ENCODE data around the gene HPD.

Gene HPD

DNA sequence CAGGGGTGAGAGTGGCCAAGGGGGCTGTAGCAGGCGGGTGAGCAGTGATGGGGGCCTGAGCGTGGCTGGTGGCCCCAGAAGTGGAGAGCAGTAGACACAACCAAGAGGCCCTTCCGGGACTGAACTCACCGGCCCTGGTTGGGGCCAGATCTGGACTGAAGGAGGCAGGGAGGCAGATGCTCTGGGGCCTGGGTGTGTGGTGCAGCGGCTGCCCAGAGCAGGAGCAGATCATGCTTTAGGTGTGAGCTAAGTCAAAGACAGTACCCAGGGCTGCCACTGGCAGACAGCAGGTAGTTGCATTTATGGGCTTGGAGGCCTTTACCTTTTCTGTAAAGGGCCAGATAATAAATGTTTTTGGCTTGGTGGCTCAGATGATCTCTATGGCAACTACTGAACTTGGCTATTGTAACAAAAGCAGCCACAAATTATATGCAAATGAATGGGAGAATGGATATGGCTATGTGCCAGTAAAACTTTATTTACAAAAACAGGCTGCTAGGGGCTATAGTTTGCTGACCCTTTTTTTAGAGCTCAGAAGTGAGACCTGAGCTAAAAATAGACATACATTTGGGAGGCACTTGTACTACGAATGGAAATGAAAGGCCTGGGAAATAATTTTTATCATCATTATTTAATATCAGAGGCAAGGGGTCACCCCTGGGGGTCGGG, 29.3 kb downstream of the HPD start:
- no peak for DNase-seq (ENCODE audit: low read depth in 4 of 4, low spot score in 1 of 4)

DNA sequence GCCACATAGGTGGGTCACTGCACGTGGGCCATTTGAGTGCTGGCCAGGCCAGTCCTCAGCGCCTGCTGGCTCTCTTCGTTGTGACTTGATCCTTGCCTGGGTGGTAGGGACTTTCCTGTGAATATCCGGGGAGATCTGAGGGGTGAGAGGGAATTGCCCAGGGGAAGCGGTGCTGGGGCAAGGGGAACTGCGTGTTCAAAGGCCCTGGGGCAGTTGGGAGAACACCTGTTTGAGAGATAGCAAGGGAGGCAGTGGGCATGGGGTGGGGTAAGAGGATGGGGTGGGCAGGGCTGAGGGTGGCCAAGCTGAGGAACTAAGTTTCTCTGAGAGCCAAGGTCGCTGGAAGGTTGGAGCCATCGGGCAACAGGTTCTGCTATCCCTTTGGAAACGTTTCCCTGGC, 29.8 kb downstream of the HPD start:
- DNase-seq (ENCODE audit: low read depth in 4 of 4, low spot score in 1 of 4) = no peak

DNA sequence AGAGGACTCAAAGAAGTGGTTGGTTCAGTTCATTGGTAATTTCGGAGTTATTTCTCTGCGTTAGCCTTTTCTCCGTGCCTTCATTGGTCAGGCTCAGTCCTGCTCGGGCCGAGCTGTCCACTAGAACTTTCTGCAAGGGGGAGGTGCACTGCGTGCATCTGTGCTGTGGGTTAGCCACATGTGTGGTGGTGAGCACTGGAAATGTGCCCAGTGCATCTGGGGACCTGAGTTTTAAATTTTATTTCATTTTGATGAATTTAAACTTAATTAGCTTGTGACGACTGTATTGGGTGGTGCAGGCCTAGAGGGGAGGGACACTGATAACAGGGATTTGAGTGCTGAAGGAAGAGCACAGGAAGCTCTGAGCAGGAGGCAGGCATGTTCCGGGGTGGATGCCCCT, 30.4 kb downstream of the HPD start:
- DNase-seq (ENCODE audit: low read depth in 4 of 4, low spot score in 1 of 4) = no peak

DNA sequence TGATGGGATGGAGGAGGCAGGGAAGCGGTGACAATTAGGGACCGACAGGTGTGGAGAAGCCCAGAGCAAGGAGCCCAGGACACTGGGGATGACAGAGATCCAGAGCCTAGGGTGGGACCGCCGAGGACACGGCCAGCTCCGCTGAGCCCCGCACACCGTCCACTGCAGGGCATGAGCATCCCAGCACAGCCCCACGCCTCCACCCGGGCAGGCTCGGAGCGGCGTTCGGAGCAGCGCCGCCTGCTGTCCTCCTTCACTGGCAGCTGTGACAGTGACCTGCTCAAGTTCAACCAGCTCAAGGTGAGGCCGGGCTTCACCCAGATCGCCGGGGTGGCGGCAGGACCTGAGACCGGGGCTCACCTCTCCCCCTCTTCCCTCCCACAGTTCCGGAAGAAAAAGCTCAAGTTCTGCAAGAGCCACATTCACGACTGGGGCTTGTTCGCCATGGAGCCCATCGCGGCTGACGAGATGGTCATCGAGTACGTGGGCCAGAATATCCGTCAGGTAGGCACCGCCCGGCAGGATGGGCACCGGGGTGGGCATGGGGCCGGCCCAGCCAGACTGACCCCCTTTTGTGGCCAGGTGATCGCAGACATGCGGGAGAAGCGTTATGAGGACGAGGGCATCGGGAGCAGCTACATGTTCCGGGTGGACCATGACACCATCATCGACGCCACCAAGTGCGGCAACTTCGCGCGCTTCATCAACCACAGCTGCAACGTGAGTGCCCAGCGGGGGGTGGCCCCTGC, 31.1 kb downstream of the HPD start:
- no peak for DNase-seq (ENCODE audit: low read depth in 4 of 4, low spot score in 1 of 4)

DNA sequence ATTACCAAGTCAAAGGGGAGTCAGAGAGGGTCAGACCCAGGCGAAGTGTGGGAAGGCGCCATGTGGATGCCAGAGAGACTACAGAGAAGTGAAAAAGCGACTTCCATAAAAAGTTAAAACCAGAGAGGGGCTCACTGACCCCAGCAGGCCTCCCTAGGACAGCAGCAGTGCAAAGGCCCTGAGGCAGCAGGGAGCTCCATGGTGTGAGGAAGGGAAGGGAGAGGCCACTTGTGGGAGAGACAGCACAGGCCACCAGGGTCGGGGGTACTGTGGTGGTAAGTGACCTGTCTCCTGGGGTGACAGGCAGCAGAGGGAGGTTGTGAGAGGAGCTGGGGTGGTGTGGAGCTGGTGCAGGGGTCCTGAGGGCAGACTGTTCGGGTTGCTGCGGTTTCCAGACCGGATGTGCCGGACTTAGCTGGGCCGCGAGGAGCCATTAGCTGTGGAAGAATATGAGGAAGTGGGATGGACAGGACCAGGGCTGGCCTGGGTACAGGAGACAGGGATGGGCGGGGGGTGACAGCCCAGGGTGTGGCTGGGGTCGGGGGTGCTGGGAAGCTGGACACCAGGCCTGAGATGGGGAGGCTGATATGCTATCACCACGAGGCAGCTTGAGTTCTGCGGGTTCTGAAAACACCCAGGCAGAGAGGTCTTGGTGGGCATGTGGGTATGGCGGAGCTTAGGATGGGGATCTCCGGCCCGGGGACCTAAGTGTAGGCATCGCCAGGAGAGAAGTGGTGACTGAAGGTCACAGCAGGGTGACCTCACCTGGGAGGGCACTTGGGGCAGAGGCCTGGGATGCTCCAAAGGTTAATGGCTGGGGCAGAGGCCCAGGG, 32.1 kb downstream of the HPD start:
- DNase-seq (ENCODE audit: low read depth in 4 of 4, low spot score in 1 of 4) = no peak

DNA sequence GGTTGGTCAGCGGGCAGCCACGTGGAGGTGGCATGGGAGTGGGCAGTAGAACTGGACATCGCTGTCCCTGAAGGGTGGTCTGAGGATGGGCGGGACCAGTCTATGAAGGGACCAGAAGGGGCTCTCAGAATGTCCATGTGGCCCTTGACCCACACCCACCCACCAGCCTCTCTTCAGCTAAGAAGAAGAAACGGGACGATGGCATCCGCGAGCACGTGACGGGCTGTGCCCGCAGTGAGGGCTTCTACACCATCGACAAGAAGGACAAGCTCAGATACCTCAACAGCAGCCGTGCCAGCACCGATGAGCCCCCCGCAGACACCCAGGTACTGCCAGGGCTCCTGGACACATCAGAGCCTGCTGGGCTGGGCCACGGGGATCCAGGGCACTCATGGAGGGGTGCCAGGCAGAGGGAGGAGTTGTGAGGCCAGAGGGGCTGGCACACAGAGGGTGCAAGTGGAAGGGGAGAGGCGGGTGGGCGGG, 33.6 kb downstream of the HPD start:
- no peak for DNase-seq (ENCODE audit: low read depth in 4 of 4, low spot score in 1 of 4)

DNA sequence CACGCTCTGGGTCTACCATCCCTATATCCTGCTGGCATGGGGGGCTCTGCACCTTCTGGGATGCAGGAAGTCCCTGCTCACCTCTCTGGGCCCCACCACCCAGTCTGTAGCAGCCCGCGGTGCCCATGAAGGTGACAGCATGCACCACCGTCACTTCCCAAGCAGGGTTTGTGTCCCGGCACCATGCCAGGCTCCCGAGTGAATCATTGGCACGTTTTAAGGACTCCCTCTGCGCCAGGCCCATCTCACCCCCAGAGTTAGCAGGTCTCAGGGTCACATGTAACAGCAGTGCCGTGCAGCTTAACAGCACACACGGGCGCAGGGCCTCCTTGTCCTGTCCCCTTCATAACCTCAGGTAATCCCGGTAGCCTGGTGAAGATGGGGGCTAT, 34.9 kb downstream of the HPD start:
- DNase-seq (ENCODE audit: low read depth in 4 of 4, low spot score in 1 of 4) = no peak

DNA sequence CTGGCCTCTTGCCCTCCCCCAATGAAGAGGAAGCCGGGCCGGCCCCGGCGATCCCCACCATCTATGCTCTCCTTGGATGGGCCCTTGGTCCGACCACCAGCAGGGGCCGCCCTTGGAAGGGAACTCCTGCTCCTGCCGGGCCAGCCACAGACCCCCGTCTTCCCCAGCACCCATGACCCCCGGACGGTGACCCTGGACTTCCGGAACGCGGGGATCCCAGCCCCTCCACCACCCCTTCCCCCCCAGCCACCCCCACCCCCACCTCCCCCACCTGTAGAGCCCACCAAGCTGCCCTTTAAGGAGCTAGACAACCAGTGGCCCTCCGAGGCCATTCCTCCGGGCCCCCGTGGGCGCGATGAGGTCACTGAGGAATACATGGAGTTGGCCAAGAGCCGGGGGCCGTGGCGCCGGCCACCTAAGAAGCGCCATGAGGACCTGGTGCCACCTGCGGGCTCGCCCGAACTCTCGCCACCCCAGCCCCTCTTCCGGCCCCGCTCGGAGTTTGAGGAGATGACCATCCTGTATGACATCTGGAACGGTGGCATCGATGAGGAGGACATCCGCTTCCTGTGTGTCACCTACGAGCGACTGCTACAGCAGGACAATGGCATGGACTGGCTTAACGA, 35.4 kb downstream of the HPD start:
- DNase-seq (ENCODE audit: low read depth in 4 of 4, low spot score in 1 of 4) = no peak

DNA sequence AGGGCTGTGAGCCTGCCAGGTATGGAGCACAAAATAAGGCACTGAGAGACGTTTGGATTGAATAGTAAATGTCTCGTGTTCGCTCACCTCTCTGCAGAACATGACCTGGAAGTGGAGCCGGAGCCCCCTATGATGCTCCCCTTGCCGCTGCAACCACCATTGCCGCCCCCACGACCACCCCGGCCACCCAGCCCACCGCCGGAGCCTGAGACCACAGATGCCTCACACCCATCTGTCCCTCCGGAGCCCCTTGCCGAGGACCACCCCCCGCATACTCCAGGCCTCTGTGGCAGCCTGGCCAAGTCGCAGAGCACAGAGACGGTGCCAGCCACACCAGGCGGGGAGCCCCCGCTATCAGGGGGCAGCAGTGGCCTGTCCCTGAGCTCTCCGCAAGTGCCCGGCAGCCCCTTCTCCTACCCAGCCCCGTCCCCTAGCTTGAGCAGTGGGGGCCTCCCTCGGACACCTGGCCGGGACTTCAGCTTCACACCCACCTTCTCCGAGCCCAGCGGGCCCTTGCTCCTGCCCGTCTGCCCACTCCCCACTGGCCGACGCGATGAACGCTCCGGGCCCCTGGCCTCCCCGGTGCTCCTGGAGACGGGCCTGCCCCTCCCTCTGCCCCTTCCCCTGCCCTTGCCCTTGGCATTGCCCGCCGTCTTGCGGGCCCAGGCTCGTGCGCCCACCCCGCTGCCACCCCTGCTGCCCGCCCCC, 36.1 kb downstream of the HPD start:
- DNase-seq (ENCODE audit: low read depth in 4 of 4, low spot score in 1 of 4) = no peak

DNA sequence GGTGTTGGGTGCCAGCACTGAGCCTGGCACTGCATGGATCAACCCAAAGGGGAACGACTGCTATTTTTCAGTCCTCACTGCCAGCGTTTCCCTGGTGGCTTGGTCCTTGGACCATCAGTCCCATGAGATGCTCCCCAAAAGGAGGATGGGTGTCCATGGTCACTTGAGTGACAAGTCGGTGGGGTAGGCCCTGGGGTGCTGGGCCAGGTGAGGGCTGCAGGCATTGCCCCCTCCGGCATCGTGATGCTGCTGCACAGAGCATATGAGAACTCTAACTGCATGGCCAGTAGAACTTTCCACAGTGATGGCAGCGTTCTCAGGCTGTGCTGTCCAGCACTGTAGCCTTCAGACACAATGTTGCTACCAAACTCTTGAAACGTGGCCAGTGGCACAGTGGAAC, 38.6 kb downstream of the HPD start:
- no peak for DNase-seq (ENCODE audit: low read depth in 4 of 4, low spot score in 1 of 4)

DNA sequence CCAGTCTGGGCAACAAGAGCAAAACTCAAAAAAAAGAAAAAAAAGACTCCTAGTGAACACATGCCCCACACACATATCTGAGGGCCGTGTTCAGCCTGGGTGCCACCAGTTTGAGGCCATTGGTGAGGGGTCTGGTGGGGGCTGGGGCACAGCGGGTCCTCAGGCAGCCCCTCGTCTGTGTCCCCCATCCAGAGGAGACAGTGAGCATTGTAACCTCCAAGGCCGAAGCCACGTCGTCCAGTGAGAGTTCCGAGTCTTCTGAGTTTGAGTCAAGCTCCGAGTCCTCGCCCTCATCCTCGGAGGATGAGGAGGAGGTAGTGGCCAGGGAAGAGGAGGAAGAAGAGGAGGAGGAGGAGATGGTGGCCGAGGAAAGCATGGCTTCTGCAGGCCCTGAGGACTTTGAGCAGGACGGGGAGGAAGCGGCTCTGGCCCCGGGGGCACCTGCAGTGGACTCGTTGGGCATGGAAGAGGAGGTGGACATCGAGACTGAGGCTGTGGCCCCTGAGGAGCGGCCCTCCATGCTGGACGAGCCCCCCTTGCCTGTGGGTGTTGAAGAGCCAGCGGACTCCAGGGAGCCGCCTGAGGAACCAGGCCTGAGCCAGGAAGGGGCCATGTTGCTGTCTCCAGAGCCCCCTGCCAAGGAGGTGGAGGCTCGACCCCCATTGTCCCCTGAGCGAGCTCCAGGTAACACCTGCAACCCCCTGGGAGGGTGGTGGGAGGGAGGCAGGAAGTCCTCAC, 39.3 kb downstream of the HPD start:
- DNase-seq (ENCODE audit: low read depth in 4 of 4, low spot score in 1 of 4) = no peak

DNA sequence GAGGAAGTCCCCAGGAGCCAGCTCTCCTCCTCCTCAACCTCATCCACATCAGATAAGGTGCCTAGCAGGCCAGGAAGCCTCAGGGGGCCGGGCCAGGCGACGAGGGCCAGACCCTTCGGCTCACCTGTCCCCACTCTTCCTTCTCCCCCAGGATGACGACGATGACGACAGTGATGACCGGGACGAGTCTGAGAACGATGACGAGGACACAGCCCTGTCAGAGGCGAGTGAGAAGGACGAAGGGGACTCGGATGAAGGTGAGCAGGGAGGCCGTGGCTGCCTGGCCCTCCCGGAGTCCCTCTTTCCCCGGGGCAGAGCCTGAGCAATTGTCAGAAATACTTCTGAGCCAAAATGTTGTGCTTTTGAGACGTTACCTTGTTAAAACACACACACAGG, 41.0 kb downstream of the HPD start:
- DNase-seq (ENCODE audit: low read depth in 4 of 4, low spot score in 1 of 4) = no peak

DNA sequence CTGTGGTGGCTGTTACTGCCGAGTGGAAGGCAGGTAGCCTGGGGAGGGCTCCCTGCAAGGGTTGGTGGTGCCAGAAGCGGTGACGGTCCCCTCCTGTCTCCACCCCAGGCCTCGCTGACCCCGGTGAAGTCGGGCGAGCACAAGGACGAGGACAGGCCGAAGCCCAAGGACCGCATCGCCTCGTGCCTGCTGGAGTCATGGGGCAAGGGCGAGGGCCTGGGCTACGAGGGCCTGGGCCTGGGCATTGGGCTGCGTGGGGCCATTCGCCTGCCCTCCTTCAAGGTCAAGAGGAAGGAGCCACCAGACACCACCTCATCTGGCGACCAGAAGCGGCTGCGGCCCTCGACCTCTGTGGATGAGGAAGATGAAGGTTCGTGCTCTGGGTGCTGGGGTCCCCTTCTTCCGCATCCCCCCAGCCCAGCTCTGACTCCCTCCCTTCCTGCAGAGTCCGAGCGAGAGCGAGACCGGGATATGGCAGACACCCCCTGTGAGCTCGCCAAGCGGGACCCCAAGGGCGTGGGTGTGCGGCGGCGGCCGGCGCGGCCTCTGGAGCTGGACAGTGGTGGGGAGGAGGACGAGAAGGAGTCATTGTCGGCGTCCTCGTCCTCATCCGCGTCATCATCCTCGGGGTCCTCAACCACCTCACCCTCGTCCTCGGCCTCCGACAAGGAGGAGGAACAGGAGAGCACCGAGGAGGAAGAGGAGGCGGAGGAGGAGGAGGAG, 41.6 kb downstream of the HPD start:
- no peak for DNase-seq (ENCODE audit: low read depth in 4 of 4, low spot score in 1 of 4)

DNA sequence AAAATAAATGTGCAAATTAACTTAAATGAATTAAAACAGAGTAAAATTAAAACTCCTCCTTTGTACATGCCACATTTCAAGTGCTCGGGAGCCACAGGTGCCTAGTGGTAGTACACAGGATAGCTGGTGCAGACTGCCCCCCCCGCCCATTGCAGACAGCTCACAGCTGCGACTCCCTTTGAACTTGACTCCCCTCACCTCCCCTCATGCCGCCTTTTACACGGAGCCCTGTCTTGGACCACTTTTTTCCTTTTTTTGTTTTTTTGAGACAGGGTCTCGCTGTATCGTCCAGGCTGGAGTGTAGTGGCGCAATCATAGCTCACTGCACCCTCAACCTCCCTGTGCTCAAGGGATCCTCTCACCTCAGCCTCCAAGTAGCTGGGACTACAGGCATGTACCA, 43.4 kb downstream of the HPD start:
- DNase-seq (ENCODE audit: low read depth in 4 of 4, low spot score in 1 of 4) = no peak

DNA sequence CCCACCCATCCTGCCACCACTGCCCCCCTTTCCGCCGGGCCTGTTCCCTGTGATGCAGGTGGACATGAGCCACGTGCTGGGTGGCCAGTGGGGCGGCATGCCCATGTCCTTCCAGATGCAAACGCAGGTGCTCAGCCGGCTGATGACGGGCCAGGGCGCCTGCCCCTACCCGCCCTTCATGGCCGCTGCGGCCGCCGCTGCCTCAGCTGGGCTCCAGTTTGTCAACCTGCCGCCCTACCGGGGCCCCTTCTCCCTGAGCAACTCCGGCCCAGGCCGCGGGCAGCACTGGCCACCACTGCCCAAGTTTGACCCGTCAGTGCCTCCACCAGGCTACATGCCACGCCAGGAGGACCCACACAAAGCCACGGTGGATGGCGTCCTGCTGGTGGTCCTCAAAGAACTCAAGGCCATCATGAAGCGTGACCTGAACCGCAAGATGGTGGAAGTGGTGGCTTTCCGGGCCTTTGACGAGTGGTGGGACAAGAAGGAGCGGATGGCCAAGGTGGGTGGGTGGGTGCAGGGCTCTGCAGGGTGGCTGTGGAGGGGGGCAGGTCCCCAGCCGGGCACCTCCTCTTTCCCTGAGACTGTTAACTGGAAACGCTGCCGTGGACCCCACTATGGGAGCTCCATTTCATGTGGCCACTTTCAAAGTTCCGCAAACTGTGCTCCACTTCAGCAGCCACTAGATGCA, 44.1 kb downstream of the HPD start:
- DNase-seq (ENCODE audit: low read depth in 4 of 4, low spot score in 1 of 4) = no peak

DNA sequence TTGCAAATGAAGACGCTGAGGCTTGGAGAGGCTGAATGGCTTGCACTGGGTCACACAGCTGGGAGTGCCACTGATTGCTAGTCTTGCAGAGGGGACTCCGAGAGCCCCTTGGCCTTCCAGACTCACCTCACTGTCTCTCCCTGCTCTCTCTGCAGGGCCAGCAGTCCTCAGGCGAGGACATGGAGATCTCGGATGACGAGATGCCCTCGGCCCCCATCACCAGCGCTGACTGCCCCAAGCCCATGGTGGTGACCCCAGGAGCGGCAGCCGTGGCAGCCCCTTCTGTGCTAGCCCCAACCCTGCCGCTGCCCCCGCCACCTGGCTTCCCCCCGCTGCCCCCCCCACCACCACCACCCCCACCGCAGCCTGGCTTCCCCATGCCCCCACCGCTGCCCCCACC, 44.7 kb downstream of the HPD start:
- DNase-seq (ENCODE audit: low read depth in 4 of 4, low spot score in 1 of 4) = no peak

DNA sequence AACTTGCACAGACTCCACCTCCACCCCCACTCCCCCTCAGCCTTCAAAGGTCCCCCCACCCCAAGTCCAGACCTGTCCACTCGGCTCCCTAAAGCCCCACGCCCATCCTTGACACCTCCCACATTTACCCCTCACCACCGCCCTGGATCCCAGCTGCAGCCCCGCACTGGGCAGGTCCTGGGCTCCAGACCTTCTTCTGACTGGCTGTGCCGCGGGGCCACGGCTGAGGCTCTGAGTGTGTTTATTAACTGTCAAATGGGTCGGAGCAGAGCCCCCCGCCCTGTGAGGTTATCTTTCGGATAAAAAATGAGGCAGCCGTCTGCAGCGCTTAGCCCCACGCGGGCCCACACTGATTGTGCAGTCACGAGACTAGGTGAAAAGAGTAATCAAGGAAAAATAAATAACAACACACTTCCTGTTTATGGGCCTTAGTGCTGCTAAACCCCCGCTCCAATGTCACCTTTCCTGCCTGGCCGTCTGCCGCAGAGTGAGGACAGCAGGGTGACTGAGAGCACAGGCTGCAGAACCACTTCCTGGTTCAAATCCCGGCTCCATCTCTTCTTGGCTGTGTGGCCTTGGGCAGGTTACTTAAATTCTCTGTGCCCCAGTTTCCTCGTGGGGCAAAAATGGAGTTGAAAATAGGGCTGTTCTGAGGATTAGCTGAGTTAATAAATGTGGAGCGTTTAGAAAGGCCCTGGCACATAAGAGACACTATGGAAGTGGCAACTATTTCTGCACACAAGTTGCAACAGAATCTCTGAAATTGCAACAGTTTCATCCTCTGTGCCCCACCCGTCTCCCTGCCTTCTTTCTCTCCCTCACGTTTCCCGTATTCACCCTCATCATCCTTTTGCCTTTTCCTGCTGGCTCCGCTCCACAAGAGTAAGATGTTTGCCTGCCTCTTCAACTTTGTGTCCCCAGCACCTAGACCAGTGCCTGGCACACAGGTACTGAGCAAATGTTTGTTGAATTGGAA, 45.5 kb downstream of the HPD start:
- DNase-seq (ENCODE audit: low read depth in 4 of 4, low spot score in 1 of 4) = no peak

DNA sequence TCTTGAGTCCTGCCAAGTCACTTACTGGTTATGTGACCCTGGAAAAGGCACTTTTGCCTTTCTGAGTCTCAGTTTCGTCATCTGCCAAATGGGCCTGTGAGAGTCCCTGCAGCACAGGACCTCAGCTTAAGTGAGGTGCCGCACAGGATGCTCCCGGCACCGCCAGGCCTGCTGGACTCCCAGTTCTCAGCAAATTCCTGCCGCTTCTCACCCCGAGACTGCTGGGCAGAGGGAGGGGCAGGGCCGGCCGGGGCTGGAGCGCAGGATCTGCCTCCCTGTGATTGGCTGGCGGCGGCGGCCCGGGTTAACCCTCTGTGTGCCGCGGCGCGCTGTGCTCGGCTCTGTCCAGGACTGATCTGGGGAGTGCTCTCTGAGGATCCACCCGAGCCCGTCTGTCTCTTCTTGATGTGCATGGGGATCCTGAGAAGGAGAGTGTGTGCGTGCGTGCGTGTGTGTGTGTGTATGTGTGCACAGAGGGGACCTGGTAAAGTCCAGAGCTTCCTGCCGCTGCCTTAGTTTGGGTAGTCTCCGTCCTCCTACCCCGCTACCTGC, 46.3 kb downstream of the HPD start:
- DNase-seq (ENCODE audit: low read depth in 4 of 4, low spot score in 1 of 4) = no peak

Measured in stimulated activated CD4-positive, alpha-beta T cell treated with anti-CD3 and anti-CD28 coated beads, Interleukin-1b, Interleukin-23, amount 100 ng/mL, for 24 hours (primary cell).